Panc1 (cell line): ENCODE results near the gene PIK3R6.

Source experiments
- CTCF ChIP-seq: fragments of 450-650 bp; IDR thresholded peaks from 2 replicates; pipeline ENCODE4 v1.5.1; 2017; ENCODE audit warnings: mild to moderate bottlenecking
- POLR2AphosphoS5 ChIP-seq: IDR thresholded peaks from 2 replicates; pipeline ENCODE4 v1.6.1; 2012; ENCODE audit warnings: mild to moderate bottlenecking, low read depth, low read length, moderate library complexity
- REST ChIP-seq, 2 experiments: IDR thresholded peaks; 2 replicates each; pipeline ENCODE4 v1.6.1; 2011 to 2012; ENCODE audit warnings: low read depth in 2 of 2, control low read depth in 1 of 2, low read length in 1 of 2, mild to moderate bottlenecking in 1 of 2, moderate library complexity in 1 of 2; ENCODE audit not compliant: insufficient read depth in 1 of 2
- TCF7L2 ChIP-seq: IDR thresholded peaks from 2 replicates; pipeline ENCODE4 v1.6.1; 2011; ENCODE audit warnings: mild to moderate bottlenecking, low read depth, low read length, inconsistent platforms

GRCh38 chr17:8839410-8839935 lies 28.0 kb downstream of the PIK3R6 start:
- TF ChIP-seq CTCF = no peak
- TF ChIP-seq REST (IDR thresholded peaks at IDR 0.05; ENCODE audit: insufficient read depth in 1 of 2, low read depth in 2 of 2, low read length in 1 of 2) = no peak
- no peak for TF ChIP-seq TCF7L2
- TF ChIP-seq POLR2AphosphoS5 = no peak
